OCI-LY1 (cell line): ENCODE results near the gene ST7.

Experiments used
- H2AFZ ChIP-seq: fragments of 200-600 bp; sonication (generic), shearing (Covaris generic); 2 replicates; pipeline ENCODE4 v1.6.0; 2014; ENCODE audit warnings: antibody characterized with exemption, mild to moderate bottlenecking, low read length
- H3F3A ChIP-seq: fragments of 200-600 bp; sonication (generic), shearing (Covaris generic); 2 replicates; pipeline ENCODE4 v1.6.0; 2014; ENCODE audit warnings: mild to moderate bottlenecking, antibody characterized with exemption, low read length, moderate library complexity; ENCODE audit not compliant: insufficient read depth
- H3K27ac ChIP-seq: fragments of 200-600 bp; sonication (generic); 2 replicates; pipeline ENCODE4 v1.5.1; 2014; ENCODE audit warnings: low read length, mixed run types, mild to moderate bottlenecking, low read depth; ENCODE audit not compliant: poor library complexity, severe bottlenecking
- H3K27me3 ChIP-seq: fragments of 200-600 bp; sonication (generic); 2 replicates; pipeline ENCODE4 v1.6.0; 2014; ENCODE audit warnings: antibody characterized with exemption, mild to moderate bottlenecking, low read length, moderate library complexity; ENCODE audit not compliant: insufficient read depth
- H3K36me3 ChIP-seq: fragments of 200-600 bp; sonication (generic); 2 replicates; pipeline ENCODE4 v1.6.1; 2014; ENCODE audit warnings: mild to moderate bottlenecking, antibody characterized with exemption, low read length, moderate library complexity, mixed read lengths; ENCODE audit not compliant: insufficient read depth
- H3K4me1 ChIP-seq: fragments of 200-600 bp; sonication (generic); 2 replicates; pipeline ENCODE4 v1.5.1; 2014; ENCODE audit warnings: mild to moderate bottlenecking, low read length, moderate library complexity; ENCODE audit not compliant: insufficient read depth, severe bottlenecking
- H3K4me2 ChIP-seq: fragments of 200-600 bp; sonication (generic), shearing (Covaris generic); 2 replicates; pipeline ENCODE4 v1.6.1; 2014; ENCODE audit warnings: low read length
- H3K4me3 ChIP-seq: fragments of 200-600 bp; sonication (generic); 2 replicates; pipeline ENCODE4 v1.5.1; 2014; ENCODE audit warnings: low read length, low read depth, mild to moderate bottlenecking, mixed read lengths; ENCODE audit not compliant: poor library complexity, severe bottlenecking
- H3K79me2 ChIP-seq: fragments of 200-600 bp; shearing (Covaris generic); 2 replicates; pipeline ENCODE4 v1.6.1; 2016; ENCODE audit warnings: mixed run types, low read length, mixed read lengths; ENCODE audit not compliant: insufficient read depth
- H3K9ac ChIP-seq: fragments of 200-600 bp; sonication (generic), shearing (Covaris generic); 2 replicates; pipeline ENCODE4 v1.6.1; 2014; ENCODE audit warnings: mild to moderate bottlenecking, low read length, mixed read lengths
- H3K9me2 ChIP-seq: fragments of 200-600 bp; sonication (generic), shearing (Covaris generic); 2 replicates; pipeline ENCODE4 v1.6.1; 2014; ENCODE audit warnings: low read depth, mild to moderate bottlenecking, low read length, mixed read lengths
- H3K9me3 ChIP-seq: fragments of 200-600 bp; shearing (Covaris generic); 2 replicates; pipeline ENCODE4 v1.6.1; 2014; ENCODE audit warnings: low read length, mixed read lengths
- H4K20me1 ChIP-seq: fragments of 200-600 bp; sonication (generic), shearing (Covaris generic); 2 replicates; pipeline ENCODE4 v1.6.0; 2016; ENCODE audit warnings: mild to moderate bottlenecking, low read length; ENCODE audit not compliant: insufficient read depth
- CTCF ChIP-seq: fragments of 200-600 bp; sonication (generic), shearing (Covaris generic); IDR thresholded peaks from 2 replicates; pipeline ENCODE4 v1.5.1; 2017; ENCODE audit warnings: mild to moderate bottlenecking, antibody characterized with exemption, low read length, moderate library complexity, mixed read lengths
- EZH2 ChIP-seq: fragments of 200-600 bp; sonication (generic), shearing (Covaris generic); IDR thresholded peaks from 2 replicates; pipeline ENCODE4 v1.8.0; 2017; ENCODE audit warnings: borderline replicate concordance, mixed run types, mild to moderate bottlenecking, antibody characterized with exemption, low read length, moderate library complexity, mixed read lengths

The ST7 gene

GRCh38 chr7:117171106-117171505 is 217.8 kb downstream of the ST7 start:
- H3F3A ChIP-seq: no peaks in the 10 kb centered on the region
- H3K27me3 ChIP-seq: no peaks in the 10 kb centered on the region
- no peaks in the 10 kb centered on the region for H3K9me3 ChIP-seq
- H2AFZ ChIP-seq: no peak overlapping the region
- H3K79me2 ChIP-seq: no peaks in the 10 kb centered on the region
- H3K9me2 ChIP-seq: no peaks in the 10 kb centered on the region
- no peak overlapping the region for H3K4me3 ChIP-seq
- H3K4me2 ChIP-seq: no peak overlapping the region
- H4K20me1 ChIP-seq: no peaks in the 10 kb centered on the region
- TF ChIP-seq EZH2 (no peak), CTCF (no peak)
- H3K36me3 ChIP-seq: no peaks in the 10 kb centered on the region
- no peaks in the 10 kb centered on the region for H3K4me1 ChIP-seq
- H3K9ac ChIP-seq: no peak overlapping the region
- H3K27ac ChIP-seq: no peak overlapping the region

- Histone ChIP-seq H3K79me2 (no peaks in the 10 kb centered on the region), H3K27me3 (no peaks in the 10 kb centered on the region), H3K36me3 (no peaks in the 10 kb centered on the region), H3K9me3 (no peaks in the 10 kb centered on the region), H3K9me2 (no peaks in the 10 kb centered on the region), H4K20me1 (no peaks in the 10 kb centered on the region), H2AFZ (no peak overlapping the region), H3K4me2 (no peak overlapping the region), H3K4me3 (no peak overlapping the region), H3K4me1 (no peaks in the 10 kb centered on the region), H3K9ac (no peak overlapping the region), H3F3A (no peaks in the 10 kb centered on the region), H3K27ac (no peak overlapping the region)
- TF ChIP-seq EZH2 (no peak), CTCF (no peak)
Observed at GRCh38 chr7:117172283-117172682, 219.0 kb downstream of the ST7 start.

DNA sequence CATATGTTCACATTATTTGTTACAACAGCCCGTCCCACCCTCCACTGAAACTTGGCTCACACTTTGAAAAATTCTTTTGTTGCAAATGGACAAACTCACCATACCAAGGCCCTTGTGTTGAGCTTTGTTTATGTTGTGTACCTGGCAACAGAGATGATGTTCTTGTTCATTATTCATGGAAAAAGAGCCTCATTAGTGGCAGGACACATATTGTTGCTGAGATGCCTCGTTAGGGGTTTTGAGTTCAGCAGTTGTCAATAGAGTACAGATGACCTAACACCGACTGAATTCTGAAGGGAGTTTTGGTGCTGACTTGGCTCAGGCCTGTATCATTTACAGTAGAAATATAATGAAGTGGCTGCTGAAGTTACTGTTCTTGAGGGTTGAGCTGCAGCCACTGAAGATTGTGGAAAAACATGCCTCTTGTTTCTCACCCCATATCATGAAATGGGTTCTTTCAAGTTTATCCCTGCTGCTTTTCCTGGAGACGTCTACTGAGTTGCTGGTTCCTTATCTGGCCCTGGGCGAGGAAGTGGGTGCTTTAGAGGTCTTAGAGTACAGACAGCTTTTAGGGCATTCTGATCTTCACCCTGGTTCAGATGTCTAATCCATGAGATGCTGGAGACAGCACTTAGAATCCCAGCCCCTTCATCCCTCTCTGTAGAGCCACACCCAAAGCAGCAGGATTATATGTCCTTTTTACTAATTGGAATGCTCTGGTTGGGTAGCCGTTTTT is 219.9 kb downstream of the ST7 start:
- TF ChIP-seq EZH2 (no peak), CTCF (no peak)

More for the DNA sequence above, 219.9 kb downstream of the ST7 start:
- H3K9ac ChIP-seq: no peak overlapping the region
- no peak overlapping the region for H3K27ac ChIP-seq
- H3K79me2 ChIP-seq: no peaks in the 10 kb centered on the region
- H2AFZ ChIP-seq: no peak overlapping the region
- no peaks in the 10 kb centered on the region for H3K9me2 ChIP-seq
- no peaks in the 10 kb centered on the region for H3K9me3 ChIP-seq
- no peaks in the 10 kb centered on the region for H3K36me3 ChIP-seq
- H3K4me1 ChIP-seq: no peaks in the 10 kb centered on the region
- no peak overlapping the region for H3K4me2 ChIP-seq
- no peaks in the 10 kb centered on the region for H4K20me1 ChIP-seq
- H3K4me3 ChIP-seq: no peak overlapping the region
- no peaks in the 10 kb centered on the region for H3K27me3 ChIP-seq
- no peaks in the 10 kb centered on the region for H3F3A ChIP-seq
